SK-N-MC (cell line): Measurements from ENCODE around the gene SSX2B.
"Not testable (repeated sequence)": the region's sequence is repeated elsewhere in the genome, so short reads cannot be mapped to it uniquely, and the experiment has no call there.

Source experiments
- EZH2 ChIP-seq: fragments of 200-600 bp; sonication (generic); IDR thresholded peaks from one replicate; pipeline ENCODE4 v1.6.1; 2017; ENCODE audit warnings: antibody characterized with exemption
- POLR2AphosphoS5 ChIP-seq: IDR thresholded peaks from 2 replicates; pipeline ENCODE4 v1.6.1; 2012; ENCODE audit warnings: mild to moderate bottlenecking, low read depth, low read length, borderline replicate concordance

GRCh38 chrX:52797327-52797726 is 46.3 kb downstream of the SSX2B start, which contains the start of gene SPANXN5:
- TF ChIP-seq POLR2AphosphoS5, EZH2: not testable (repeated sequence)
